Central memory CD4-positive, alpha-beta T cell (primary cell): ENCODE data around the gene HRC.
"Not testable (repeated sequence)": the region's sequence is repeated elsewhere in the genome, so short reads cannot be mapped to it uniquely, and the experiment has no call there.

Experiments used
- DNase-seq: peaks from one replicate; pipeline ENCODE4 v3.0.0; 2022

HRC gene

DNA sequence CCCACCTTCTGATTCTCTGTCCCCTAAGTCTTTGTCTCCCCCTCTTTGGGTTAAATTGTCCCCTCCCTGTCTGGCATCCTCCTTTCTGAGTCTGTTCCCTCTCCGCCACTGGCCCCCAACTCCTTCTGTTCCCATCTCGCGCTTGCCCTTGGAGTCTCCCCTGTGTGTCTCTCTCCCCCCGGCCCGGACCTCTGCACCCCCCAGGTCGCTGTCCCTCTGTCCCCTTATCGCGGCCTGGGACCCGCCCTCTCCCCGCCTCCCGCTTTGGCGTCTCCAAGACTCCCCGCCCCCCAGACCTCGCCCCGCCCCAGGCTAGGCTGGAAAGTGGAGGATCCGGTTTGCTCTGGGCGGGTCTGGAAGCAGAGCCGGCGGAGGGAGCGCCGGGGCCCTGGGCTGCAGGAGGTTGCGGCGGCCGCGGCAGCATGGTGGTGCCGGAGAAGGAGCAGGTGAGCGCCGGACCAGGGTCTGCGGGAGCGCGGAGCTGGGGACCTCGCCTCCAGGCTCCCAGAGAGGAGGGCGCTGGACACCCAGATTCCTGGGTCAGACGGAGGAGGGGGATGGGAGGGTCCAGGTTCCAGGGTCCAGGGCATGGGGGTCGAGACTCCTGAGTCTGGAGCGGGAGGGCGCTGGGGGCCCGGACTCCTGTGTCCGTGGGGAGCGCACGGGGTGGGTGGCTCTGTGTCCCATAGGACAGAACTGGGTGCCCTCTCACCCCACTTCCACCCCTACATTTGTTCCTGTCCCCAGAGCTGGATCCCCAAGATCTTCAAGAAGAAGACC, 2.4 kb upstream of the HRC start, which contains the start of gene TRPM4:
TRPM4 (plus strand) TSS at position 348 of the 780 bp plus-strand sequence; CDS start at position 423, 75 bp downstream.
- DNase-seq = no peak

- DNase-seq = no peak
Measured at GRCh38 chr19:49155820-49156346, 687 bp upstream of the HRC start.

DNA sequence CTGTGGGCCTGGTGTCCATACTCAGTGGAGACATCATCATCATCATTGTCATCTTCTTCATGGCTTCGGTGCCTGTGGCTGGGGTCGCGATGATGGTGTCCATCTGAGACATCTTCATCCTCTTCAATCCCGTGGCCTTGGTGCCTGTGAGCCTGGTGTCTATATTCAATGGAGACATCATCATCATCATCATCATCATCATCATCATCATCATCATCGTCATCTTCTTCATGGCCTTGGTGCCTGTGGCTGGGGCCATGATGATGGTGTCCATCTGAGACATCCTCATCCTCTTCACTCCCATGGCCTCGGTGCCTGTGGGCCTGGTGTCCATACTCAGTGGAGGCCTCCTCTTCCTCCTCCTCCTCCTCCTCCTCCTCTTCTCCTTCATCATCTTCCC, 917 bp downstream of the HRC start:
- DNase-seq = no peak

DNA sequence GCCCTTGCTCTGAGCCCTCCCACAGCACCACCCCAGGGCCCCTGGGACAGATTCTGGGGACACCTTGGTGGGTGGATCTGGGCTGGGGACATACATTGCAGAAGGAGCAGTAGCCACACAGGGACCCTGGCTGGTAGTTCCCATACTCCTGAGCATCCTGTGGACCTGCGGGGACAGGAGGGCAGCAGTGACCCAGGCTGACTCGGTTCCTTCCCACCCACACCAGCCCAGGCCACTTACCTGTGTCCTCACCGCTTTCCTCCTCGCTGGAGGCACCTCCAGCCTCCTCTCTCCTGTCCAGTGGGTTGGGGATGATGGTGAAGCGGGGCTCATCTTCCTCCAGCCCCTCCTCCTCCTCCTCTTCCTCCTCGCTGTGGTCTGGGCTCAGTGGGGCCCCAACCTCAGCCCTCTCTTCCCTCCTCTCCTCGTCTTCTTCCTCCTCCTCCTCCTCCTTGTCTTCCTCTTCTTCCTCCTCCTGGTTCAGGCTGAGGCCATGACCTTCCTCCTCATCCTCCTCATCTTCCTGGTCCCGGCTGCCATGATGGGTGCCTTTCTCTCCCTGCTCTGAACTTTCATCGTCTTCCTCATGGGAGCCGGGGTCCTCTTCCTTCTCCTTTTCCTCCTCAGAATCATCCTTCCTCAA, 1.9 kb downstream of the HRC start:
- no peak for DNase-seq

DNA sequence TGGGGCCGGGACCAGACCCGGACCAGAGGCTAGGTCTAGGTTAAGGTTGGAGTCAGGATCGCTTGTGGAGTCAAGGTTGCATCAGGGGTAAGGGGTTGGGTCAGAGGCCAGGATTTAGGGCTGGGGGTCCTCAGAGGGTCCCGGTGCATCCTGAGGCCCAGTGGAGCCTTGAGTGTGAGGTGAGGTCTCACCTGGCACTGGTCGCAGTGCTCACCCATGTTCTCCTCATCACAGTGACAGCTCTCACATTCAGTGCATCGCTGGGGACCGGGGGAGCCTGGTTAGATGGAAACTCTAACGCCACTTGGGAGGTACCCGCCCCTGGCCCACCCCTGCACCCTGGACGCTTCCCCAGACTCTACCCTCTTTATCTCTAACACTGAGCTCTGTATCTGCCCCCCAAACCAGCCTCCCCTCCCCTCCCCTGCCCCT, 3.1 kb downstream of the HRC start:
- no peak for DNase-seq

DNA sequence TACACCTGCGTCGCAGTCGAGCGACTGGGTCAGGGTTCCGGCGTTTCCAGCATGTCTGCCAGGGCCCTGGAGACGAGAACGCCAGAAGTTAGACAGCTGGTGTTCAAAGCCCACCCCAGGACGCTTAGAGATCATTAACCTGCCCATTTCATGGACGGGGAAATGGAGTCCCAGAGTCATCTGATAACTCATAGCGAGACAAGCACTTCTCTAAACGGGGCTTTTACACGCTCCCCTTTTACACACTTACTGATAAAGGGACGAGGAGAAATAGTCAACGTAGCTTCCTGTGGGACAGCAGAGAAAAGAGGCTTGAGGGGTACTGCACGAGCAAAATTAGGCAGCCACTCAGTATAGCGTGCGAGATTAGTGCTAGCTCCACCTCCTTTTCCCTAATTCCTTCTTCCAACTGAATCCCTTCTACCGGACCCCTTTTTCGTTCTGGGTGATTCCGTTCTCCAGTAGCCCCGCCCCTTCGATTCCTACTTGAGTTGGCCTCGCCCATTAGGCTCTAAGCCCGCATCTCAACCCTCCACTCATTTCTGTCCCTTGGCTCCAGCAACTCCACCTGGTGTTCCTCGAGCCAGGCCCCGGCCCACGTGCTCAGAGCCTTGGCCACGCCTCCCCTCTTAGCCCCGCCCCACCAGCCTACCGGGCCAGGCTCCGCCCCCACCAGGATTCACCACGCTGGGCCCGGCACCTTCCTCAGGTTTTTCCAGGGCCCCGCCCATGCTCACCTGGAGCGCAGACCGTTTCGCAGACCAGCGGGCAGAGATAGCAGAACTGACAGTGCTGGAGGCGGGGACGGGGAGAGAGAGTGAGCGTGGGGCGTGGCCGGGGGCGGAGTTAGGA, 3.7 kb downstream of the HRC start:
- DNase-seq = no peak

- no peak for DNase-seq
Measured at GRCh38 chr19:49150944-49151243, 4.3 kb downstream of the HRC start.

DNA sequence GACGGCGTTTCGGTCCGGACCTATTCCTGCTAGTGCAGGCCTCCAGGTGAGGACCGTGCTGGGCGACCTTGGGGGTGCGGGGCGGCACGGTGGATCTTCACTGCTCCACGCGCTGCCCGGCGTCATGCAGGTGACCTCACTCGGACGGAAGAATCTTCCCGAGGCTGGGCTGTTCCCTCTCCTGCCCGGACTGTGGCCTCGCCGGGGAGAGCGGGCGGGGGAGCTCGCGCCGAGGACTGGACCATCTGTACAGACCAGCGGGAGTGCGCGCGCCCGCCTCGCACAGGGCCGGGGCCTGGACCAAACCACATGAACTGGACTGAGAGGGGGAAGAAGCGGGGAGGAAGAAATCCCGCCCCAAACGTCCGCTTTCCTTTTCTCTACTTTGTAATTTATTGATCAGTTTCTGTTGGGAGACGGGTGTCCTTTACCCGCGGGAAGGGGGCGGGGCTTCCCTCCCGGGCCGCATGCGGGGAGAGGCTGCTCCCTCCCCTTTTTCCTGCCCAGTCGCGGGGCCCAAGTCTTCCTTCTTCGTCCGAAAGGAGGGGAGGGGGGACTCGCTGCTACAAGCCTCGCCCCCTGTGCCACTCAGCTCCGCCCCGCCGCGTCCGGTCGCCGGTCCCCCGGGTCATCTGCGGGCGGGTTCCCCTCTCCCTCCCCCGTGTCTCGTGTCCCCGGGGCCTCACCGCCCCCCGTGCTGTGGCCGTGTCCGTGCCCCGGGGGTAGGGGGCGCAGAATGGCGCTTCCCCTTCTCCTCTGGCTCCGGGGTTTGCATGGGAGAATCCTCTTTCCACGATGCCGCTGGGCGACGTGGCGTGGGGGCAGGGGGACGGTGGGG, 4.9 kb downstream of the HRC start:
- no peak for DNase-seq

- no peak for DNase-seq
Measured at GRCh38 chr19:49149652-49150105, 5.5 kb downstream of the HRC start.

GRCh38 chr19:49148784-49149651, 6.2 kb downstream of the HRC start:
- DNase-seq = peak; percentile 64

DNA sequence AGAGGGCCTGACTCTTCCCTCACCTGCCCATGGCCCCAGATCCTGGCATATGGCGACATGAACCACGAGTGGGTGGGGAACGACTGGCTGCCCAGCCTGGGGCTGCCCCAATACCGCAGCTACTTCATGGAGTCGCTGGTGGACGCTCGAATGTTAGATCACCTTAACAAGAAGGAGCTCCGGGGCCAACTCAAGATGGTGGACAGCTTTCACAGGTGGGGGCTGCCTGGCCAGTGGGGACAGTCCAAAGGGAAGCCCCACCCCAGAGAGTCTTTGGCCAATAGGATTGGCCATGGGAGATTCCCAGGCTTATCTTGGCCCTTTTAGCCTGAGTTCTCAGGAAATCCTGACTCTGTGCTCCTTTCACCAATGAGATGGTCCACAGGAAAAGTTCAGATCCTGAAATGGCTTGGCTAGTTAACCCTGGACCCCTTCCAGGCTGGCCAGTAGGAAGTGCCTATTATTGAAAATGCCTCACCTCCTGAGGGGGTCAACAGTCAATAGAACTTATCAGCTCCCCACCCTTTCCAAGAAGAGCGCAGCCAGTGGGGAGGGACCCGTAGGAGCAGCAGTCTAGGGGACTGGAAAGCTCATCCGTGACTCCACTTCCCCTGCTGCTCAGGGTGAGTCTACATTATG, 7.0 kb downstream of the HRC start:
- no peak for DNase-seq

DNA sequence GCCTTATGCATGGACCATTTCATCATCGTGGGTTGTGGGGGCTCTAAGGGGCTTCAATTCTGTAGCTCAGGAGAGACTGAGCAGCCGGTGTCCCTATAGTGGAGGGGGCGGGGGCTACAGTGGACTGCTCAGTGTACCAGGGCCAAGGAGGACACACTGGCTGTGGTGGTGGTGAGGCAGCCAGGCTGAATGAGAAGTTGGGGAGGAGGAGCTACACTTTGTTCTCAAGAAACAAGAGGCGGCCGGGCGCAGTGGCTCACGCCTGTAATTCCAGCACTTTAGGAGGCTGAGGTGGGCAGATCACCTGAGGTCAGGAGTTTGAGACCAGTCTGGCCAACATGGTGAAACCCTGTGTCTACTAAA, 8.8 kb downstream of the HRC start:
- DNase-seq = not testable (repeated sequence)

DNA sequence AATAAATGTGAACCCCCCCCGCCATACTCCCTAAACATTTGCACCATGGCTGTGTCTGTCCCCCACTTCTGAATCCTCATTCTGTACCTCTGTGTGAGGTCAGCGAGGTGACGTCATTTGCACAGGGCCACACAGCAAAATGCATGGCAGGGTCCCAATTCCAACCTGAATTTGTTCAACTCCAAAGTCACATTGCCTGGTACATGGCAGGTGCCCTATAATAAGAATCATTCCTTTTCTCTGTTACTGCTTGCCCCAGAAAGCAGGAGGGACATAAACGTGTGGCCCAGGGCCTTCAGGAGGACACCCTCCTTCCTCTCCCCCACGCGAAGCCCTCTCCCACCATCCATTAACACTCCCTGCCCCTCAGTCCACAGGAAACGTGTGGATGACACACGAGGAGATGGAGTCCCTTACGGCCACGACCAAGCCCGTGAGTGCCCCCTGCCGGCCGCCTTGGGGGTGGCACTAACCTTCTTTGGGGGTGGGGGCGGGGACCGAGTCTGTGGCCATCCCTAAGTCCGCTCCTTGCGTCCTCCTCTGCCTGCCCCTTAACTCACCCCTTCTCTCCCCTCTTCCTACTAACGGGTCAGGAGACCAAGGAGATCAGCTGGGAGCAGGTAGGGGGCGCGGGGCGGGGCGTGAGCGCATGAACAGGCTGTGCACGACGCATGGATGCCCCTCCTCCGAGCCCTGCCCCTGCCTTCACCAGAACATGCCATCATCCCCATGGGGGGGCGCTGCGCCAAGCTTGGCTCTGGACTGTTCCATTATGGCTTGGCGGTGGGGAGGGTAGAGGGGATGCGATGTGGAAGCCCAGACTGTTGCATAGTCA, 9.4 kb downstream of the HRC start:
- DNase-seq = peak; percentile 63

GRCh38 chr19:49142866-49143335, 12.3 kb downstream of the HRC start:
- no peak for DNase-seq

GRCh38 chr19:49141352-49141751, 13.8 kb downstream of the HRC start:
- DNase-seq = no peak

DNA sequence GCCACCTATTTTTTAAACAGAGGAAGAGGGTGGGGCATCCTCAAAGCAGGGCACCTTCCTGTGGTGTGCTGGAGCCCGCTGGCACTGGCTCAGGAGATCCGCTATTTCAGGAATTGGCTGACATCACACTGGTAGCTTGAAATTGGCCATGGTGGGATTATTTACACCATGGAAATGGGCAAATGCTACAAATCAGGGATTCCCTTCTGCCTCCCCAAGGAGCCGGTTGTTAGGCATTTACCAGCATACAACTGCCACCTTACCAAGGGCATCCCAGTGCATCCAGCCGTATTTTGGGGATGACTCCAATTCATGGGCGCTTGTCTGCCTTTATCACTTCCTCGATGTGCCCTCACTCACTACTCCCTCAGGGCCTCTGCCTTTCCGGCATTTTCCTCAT, 14.2 kb downstream of the HRC start:
- no peak for DNase-seq

- DNase-seq = no peak
Measured at GRCh38 chr19:49136771-49137171, 18.4 kb downstream of the HRC start.

DNA sequence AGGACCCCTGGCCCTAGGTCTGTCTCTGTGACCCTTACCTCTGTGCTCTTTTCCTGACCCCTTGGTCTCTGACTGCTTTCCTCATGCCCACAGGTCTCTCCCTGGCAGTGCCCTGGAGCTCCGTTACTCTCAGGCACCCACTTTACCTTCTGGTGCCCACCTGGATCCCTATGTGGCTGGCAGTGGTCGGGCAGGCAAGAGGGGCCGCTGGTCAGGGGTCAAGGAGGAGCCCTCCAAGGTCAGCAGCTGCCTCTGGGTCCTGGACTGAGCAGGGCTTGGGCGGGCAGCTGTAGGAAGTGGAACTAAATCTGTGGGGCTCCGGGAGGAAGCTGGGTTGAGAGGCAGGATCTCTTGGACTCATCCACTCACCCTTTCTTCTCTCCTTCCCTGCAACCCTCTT, 19.5 kb downstream of the HRC start:
- no peak for DNase-seq

- no peak for DNase-seq
Measured at GRCh38 chr19:49133621-49134454, 21.4 kb downstream of the HRC start.
